DMS114 treated with DMSO at 0.1 percent for 48 hours (cell line): Measurements from ENCODE around the gene TRIM74.
"Not testable (repeated sequence)": the region's sequence is repeated elsewhere in the genome, so short reads cannot be mapped to it uniquely, and the experiment has no call there.

Source experiments
- DNase-seq: peaks from one replicate; lab custom pipeline; 2025; ENCODE audit not compliant: unreplicated experiment; lab: John Stamatoyannopoulos, UW

TRIM74 gene

DNA sequence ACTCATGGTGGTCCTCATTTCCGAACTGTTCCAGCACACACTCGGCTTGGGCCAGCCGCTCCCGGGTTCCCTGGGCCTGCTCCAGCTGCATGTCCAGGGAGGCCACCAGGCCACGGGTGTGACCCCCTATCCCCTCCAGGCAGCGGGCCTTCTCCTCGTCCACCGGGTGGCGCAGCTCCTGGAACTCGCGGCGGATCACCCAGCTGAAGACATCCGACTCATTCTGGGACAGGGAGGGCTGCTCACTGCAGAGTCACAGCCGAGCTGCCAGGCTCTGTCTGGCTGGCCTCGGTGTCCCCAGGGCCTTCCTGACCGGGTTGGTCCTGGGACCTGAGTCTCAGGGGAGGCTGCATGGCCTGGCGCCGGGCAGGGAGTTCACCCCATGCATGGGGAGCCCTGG, 9.2 kb downstream of the TRIM74 start:
- not testable (repeated sequence) for DNase-seq

DNA sequence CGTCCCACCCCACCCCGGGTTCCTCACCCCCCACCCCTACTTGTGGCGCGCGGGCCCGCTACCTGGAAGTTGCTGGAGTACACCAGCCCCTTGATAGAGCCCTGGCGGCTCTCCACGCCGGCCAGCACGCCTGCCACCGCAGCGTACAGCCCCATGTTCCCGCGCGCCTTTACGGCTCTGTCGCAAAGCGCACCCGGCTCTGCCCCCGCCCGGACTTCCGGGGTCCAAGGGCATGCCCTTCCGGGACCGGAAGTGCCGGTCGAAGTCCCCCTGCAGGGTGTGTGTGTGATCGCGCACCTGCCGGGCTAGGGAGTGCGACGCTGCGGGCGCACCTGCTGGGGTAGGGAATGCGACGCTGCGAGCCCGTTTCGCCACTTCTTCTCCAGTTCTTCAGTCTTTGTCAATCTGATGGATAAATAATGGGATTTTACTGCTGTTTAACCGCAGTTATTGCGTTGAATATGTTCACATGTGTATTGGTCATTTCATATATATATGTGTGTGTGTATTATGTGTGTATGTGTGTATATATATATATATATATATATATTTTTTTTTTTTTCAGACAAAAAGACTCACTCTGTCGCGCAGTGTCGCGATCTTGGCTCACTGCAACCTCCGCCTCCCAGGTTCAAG, 14.6 kb downstream of the TRIM74 start:
- DNase-seq = not testable (repeated sequence)

DNA sequence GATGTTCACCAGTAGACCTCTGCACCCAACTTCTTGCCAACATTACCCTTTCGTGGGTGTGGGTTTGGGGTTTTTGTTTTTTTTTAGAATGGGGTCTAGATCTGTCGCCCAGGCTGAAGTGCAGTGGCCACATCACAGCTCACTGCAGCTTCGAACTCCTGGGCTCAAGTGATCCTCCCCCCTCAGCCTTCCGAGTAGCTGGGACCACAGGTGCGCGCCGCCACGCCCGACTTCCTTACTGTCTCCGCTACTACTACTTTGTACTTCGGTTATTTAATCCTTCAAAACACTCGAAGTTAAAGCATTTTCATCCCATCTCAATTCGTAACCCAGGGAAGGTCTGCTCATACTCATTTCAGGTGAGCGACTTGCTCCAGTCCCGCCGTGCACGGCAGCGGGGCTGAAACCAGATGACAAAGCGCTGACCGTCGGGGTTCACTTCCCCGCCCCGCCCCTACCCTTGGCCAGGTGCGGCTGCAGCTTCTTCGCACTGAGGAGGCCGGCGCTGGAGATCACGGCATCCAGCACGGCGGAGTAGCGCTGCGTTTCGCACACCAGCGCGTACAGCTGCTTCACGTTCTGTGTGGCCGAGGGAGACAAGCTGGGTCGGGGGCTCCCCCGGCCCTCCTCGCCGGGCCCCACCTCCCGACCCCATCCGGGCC, 15.2 kb downstream of the TRIM74 start:
- not testable (repeated sequence) for DNase-seq

- not testable (repeated sequence) for DNase-seq
Observed at GRCh38 chr7:72950432-72950831, 18.8 kb downstream of the TRIM74 start.

DNA sequence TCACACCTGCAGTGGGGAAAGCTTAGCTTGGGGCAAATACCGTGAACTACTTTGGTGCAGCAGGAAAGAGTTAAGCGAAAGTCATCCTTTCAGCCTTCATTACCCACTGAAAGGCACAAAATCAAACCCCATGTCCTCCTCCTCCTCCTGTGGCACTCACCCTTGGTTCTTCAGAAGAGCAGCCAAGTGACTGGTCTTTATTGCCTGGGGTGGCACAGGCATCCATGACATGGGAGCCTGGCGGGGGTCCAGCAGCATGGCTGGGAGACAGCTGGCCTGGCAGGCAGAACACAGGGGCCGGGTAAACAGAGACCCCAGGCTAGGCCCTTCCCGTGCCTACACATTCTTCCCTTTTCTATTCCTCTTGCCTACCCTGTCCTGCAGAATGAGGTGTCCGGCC, 19.6 kb downstream of the TRIM74 start:
- not testable (repeated sequence) for DNase-seq

- not testable (repeated sequence) for DNase-seq
Observed at GRCh38 chr7:72949276-72949675, 20.0 kb downstream of the TRIM74 start.

- not testable (repeated sequence) for DNase-seq
Observed at GRCh38 chr7:72948714-72949113, 20.6 kb downstream of the TRIM74 start.

DNA sequence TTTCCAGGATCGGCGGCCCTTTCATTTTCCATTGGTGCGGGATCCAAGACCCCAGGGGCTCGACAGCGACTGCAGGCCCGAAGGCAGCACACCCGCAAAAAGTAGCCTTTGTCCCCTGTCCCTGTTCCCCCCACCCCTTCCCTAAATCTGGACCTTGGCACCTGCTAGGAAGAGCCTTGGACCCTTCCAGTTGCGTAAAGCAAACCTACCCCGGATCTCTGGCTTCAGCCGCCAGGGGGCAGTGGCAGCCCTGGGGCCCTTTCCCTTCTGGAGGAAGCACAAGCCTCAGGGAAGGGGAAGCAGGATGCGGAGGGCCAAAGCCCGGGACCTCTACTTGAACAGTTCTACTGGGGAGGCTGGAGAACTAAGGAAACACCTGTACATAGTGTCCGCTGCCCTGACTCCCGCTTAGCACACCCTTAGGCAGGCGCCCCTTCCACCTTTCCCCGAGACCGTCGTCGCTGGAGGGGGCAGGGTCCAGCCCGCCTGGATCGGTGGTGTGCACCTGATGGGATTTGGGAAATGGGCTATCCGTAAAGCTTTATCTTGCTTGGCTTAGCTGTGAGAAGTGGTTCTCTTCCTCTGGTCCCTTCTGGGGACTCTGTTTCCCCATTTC, 23.0 kb downstream of the TRIM74 start:
- not testable (repeated sequence) for DNase-seq

DNA sequence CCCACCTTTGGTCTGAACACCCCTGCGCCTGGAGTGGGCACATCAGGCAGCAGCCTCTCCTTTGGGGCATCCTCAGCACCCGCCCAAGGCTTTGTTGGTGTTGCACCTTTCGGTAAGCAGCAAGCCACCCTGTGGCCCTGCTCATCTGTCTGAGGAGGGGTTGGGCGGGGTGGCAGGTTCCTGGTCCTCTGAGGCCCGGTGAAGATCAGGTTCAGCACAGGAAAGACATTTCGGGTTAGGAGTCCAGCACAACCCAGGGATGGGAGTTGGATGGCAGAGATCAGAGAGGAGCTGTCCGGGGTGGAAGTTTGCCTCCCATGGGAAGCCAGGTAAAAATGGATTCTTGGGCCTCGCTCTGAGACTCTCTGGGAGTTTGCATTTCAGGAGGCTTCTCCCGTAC, 23.7 kb downstream of the TRIM74 start:
- DNase-seq = not testable (repeated sequence)

DNA sequence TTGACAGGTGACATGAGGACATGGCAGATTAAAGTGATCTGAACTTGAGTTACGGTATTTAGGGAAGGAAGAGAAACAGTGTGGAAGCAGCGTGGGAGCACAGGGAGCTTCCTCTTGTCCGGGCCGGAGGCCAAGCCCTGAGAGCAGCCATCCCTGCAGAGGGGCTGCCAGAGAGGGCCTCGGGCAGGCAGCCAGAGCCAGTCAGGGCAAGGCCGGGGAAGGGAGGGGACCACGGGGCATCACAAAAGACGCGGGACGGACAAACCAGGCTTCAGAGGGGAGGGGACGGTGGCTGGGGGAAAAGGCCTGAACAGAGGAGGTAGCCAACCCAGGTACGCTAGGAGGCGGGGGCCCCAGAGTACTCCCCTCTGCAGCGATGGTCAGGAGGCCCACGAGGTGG, 24.3 kb downstream of the TRIM74 start:
- DNase-seq = not testable (repeated sequence)

- DNase-seq = not testable (repeated sequence)
Observed at GRCh38 chr7:72942956-72943355, 26.3 kb downstream of the TRIM74 start.

DNA sequence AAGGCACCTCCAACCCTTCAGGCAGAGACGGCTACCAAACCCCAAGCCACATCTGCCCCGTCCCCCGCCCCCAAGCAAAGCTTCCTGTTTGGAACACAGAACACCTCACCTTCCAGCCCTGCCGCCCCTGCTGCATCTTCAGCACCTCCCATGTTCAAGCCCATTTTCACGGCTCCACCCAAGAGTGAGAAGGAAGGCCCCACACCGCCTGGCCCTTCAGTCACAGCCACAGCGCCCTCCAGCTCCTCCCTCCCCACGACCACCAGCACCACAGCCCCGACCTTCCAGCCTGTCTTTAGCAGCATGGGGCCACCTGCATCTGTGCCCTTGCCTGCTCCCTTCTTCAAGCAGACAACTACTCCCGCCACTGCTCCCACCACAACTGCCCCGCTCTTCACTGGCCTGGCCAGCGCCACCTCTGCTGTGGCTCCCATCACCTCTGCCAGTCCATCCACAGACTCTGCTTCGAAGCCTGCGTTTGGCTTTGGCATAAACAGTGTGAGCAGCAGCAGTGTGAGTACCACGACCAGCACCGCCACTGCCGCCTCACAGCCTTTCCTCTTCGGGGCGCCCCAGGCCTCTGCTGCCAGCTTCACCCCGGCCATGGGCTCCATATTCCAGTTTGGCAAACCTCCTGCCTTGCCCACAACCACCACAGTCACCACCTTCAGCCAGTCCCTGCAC, 27.1 kb downstream of the TRIM74 start:
- DNase-seq = not testable (repeated sequence)

- DNase-seq = not testable (repeated sequence)
Observed at GRCh38 chr7:72928216-72928615, 41.0 kb downstream of the TRIM74 start.

DNA sequence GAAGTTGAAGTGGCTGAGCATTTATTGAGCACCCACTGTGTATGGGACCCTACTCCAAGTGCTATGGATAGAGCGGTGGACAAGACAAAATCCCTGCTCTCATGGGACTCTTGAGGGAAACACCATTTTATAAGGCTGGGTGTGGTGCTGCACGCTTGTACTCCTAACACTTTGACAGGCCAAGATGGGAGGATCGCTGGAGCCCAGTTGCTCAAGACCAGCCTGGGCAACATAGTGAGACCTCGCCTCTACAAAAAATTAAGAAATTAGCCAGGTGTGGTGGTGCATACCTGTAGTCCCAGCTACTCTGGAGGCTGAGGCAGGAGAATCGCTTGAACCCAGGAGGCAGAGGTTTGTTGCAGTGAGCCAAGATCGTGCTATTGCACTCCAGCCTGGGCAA, 41.5 kb downstream of the TRIM74 start:
- DNase-seq = not testable (repeated sequence)

- no peak for DNase-seq
Observed at GRCh38 chr7:72925546-72926120, 43.6 kb downstream of the TRIM74 start.

- DNase-seq = peak; percentile 69
Observed at GRCh38 chr7:72924733-72925545, 44.3 kb downstream of the TRIM74 start, which contains the start of gene POM121. POM121 (plus strand) TSS chr7:72925095; CDS start chr7:72925122, 27 bp downstream.

- DNase-seq = no peak
Observed at GRCh38 chr7:72924386-72924732, 44.9 kb downstream of the TRIM74 start.

DNA sequence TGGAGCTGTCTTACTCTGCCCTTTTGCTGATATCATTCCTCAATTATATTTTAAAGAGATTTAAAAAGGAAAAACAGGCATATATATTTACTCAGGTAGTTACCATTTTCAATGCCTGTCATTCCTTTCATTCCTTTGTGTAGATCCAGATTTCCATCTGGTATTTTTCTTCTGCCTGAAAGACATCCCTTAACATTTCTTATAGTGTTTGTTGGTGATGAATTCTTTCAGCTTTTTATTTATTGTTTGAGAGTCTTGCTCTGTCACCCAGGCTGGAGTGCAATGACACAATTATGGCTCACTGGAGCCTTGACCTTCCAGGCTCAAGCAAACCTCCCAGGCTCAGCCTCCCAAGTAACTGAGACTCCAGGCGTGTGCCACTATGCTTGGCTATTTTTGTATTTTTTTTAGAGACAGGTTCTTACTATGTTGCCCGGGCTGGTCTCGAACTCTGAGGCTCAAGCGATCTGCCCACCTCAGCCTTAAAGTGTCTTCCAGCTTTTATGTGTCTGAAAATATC, 50.0 kb downstream of the TRIM74 start:
- no peak for DNase-seq

DNA sequence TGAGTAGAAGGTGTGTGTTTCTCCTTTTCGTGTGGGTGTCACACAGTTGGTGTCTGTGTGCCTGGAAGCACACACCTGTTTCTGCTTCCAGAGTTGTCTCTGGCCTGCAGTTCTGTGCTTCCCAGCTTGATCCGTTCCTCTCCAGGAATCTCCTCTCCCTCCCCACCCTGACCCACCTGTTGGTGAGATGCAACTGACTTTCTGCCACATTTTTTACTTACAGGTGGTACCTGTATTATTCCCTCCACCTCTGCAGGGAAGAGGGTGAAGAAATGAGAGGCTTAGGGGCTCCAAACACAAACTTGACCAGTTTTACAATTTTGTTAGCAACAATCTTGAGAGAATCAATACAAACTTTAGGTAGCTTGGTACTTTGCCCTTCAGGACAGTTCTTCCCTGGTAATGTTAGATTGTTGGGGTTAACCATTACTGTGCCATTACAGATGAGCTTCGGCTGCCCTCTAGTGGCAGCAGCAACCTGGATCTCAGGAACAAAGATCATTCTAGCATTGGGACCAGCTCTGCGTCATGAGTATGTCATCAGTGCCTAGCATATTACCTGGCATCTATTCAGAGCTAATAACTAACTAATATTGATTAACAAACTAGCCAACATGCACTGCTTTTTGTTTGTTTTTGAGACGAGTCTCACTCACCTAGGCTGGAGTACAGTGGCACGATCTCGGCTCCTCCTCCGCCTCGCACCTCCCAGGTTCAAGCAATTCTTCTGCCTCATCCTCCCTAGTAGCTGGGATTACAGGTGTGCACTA, 54.3 kb downstream of the TRIM74 start:
- DNase-seq = peak; percentile 18
